ENCODE data around the gene C3.
A peak's percentile ranks its signal among the peaks of the same experiment; 100 is the strongest.

GRCh38 chr19:6739390-6739882, 19.0 kb upstream of the C3 start, which contains the start of gene TRIP10:
- TF ChIP-seq POLR2A (IDR thresholded peaks at IDR 0.05) (peak; percentile 43 to 57), EP300 (IDR thresholded peaks at IDR 0.05) (no peak), POLR2AphosphoS5 (IDR thresholded peaks at IDR 0.05) (peak; percentile 53 to 88 (median 74))
- TF ChIP-seq, protein P1, sequence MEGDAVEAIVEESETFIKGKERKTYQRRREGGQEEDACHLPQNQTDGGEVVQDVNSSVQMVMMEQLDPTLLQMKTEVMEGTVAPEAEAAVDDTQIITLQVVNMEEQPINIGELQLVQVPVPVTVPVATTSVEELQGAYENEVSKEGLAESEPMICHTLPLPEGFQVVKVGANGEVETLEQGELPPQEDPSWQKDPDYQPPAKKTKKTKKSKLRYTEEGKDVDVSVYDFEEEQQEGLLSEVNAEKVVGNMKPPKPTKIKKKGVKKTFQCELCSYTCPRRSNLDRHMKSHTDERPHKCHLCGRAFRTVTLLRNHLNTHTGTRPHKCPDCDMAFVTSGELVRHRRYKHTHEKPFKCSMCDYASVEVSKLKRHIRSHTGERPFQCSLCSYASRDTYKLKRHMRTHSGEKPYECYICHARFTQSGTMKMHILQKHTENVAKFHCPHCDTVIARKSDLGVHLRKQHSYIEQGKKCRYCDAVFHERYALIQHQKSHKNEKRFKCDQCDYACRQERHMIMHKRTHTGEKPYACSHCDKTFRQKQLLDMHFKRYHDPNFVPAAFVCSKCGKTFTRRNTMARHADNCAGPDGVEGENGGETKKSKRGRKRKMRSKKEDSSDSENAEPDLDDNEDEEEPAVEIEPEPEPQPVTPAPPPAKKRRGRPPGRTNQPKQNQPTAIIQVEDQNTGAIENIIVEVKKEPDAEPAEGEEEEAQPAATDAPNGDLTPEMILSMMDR (IDR thresholded peaks at IDR 0.05), result no peak
